HL-60 (cell line): ENCODE results near the gene PCGF6.

Source experiments
- GABPA ChIP-seq: IDR thresholded peaks from 2 replicates; pipeline ENCODE4 v1.6.1; 2012; ENCODE audit warnings: low read depth
- POLR2AphosphoS5 ChIP-seq: IDR thresholded peaks from 2 replicates; pipeline ENCODE4 v1.6.1; 2012; ENCODE audit warnings: low read depth
- TF ChIP-seq, protein P1 (sequence below): IDR thresholded peaks from one replicate; pipeline ENCODE4 v1.5.1; 2011; ENCODE audit warnings: low read length, control low read depth, inconsistent platforms; ENCODE audit not compliant: insufficient read depth

DNA sequence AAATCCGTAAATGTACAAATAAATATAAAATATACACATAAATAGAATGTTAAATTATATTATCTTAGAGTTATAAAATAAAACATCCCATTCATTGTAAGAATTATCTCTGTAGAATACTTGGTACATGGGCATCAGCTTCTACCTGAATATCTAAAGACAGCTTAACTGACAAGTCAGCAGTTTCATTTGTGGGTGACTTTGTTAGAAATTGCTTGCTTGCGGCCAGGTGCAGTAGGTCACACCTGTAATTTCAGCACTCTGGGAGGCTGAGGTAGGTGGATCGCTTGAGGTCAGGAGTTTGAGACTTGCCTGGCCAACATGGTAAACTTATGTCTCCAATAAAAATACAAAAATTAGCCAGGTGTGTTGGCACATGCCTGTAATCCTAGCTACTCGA lies 14.6 kb downstream of the PCGF6 start:
- TF ChIP-seq, protein P1, sequence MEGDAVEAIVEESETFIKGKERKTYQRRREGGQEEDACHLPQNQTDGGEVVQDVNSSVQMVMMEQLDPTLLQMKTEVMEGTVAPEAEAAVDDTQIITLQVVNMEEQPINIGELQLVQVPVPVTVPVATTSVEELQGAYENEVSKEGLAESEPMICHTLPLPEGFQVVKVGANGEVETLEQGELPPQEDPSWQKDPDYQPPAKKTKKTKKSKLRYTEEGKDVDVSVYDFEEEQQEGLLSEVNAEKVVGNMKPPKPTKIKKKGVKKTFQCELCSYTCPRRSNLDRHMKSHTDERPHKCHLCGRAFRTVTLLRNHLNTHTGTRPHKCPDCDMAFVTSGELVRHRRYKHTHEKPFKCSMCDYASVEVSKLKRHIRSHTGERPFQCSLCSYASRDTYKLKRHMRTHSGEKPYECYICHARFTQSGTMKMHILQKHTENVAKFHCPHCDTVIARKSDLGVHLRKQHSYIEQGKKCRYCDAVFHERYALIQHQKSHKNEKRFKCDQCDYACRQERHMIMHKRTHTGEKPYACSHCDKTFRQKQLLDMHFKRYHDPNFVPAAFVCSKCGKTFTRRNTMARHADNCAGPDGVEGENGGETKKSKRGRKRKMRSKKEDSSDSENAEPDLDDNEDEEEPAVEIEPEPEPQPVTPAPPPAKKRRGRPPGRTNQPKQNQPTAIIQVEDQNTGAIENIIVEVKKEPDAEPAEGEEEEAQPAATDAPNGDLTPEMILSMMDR = no peak
- TF ChIP-seq POLR2AphosphoS5 (no peak), GABPA (no peak)
